ENCODE results near the gene SOS2. TPM values are rescaled to one million over a fixed set of nuclear protein-coding genes. Genes with fewer than 3 reads are reported as not detected.
"Not testable (repeated sequence)": the region's sequence is repeated elsewhere in the genome, so short reads cannot be mapped to it uniquely, and the experiment has no call there.

The SOS2 gene
- total RNA-seq, 2 donors from 2014 or later, result 23.7 to 31.0 TPM

DNA sequence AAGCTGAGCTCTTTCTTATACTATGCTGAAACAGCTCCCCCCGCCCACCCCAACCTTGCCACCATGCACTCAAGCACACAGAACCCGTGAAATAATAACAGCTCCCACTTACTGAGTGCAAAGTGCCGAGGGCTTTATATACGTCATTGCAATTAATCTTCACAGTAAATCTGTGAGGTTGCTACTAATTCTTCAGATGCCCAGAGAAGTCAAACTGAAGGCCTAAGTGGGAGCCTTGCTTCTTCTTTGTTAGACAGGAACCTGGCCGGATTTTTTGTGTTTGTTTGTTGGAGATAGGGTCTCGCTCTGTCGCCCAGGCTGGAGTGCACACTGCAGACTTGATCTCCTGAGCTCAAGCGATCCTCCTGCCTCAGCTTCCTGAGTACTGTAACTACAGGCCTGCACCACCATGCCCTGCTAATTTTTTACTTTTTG, 149.1 kb downstream of the SOS2 start:
- Histone ChIP-seq H3K4me1 (no peaks in the 10 kb centered on the region), H3K27me3 (no peaks in the 10 kb centered on the region), H3K27ac (no peak overlapping the region), H3K4me3 (no peak overlapping the region), H3K36me3 (no peaks in the 10 kb centered on the region), H3K9me3 (no peaks in the 10 kb centered on the region)
- TF ChIP-seq, protein P1, sequence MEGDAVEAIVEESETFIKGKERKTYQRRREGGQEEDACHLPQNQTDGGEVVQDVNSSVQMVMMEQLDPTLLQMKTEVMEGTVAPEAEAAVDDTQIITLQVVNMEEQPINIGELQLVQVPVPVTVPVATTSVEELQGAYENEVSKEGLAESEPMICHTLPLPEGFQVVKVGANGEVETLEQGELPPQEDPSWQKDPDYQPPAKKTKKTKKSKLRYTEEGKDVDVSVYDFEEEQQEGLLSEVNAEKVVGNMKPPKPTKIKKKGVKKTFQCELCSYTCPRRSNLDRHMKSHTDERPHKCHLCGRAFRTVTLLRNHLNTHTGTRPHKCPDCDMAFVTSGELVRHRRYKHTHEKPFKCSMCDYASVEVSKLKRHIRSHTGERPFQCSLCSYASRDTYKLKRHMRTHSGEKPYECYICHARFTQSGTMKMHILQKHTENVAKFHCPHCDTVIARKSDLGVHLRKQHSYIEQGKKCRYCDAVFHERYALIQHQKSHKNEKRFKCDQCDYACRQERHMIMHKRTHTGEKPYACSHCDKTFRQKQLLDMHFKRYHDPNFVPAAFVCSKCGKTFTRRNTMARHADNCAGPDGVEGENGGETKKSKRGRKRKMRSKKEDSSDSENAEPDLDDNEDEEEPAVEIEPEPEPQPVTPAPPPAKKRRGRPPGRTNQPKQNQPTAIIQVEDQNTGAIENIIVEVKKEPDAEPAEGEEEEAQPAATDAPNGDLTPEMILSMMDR (IDR thresholded peaks at IDR 0.05), result no peak
- no peak for DNase-seq (ENCODE audit: low spot score)

DNA sequence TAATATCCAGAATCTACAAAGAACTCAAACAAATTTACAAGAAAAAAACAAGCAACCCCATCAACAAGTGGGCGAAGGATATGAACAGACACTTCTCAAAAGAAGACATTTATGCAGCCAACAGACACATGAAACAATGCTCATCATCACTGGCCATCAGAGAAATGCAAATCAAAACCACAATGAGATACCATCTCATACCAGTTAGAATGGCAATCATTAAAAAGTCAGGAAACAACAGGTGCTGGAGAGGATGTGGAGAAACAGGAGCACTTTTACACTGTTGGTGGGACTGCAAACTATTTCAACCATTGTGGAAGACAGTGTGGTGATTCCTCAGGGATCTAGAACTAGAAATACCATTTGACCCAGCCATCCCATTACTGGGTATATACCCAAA, 152.3 kb downstream of the SOS2 start:
- H3K27me3 ChIP-seq; H3K36me3 ChIP-seq; H3K9me3 ChIP-seq; H3K4me1 ChIP-seq; DNase-seq (ENCODE audit: low spot score); H3K27ac ChIP-seq; H3K4me3 ChIP-seq: not testable (repeated sequence)

DNA sequence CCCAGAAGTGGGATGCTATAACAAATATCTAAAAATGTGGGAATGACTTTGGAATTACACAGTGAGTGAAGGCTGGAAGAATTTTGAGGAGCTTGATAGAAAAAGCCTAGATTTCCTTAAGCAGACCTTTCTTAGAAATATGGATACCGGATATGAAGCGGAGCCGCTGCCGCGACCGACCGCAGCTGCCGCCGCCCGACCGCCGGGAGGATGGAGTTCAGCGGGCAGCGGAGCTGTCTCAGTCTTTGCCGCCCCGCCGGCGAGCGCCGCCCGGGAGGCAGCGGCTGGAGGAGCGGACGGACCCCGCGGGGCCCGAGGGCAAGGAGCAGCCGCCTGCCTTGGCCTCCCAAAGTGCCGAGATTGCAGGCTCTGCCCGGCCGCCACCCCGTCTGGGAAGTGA, 157.7 kb downstream of the SOS2 start:
- not testable (repeated sequence) for H3K9me3 ChIP-seq; H3K36me3 ChIP-seq; H3K27ac ChIP-seq; DNase-seq (ENCODE audit: low spot score); H3K27me3 ChIP-seq; H3K4me1 ChIP-seq; H3K4me3 ChIP-seq

DNA sequence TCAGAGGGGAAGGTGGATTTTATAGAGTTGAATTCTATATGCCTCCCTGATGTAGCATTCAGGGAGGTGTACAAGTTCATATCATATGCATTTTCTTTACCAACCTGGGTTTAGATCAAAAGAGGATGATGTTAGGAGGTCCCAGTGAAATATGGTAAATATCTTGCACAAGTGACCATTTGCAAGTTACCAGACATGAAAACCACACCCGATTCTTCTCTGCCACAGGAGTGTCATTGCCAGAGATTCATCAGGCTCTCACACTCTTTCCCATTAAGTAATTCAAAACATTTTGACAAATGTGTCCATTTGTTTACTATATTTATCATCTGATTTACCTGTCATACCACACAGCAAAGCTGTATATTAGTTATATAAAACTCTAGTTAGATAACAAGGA, 159.0 kb downstream of the SOS2 start:
- no peak overlapping the region for H3K27ac ChIP-seq
- H3K36me3 ChIP-seq, result no peaks in the 10 kb centered on the region
- DNase-seq (ENCODE audit: low spot score), result no peak
- H3K4me3 ChIP-seq, result no peak overlapping the region
- no peaks in the 10 kb centered on the region for H3K4me1 ChIP-seq
- TF ChIP-seq, protein P1 (IDR thresholded peaks at IDR 0.05), result no peak
- H3K27me3 ChIP-seq, result no peaks in the 10 kb centered on the region
- no peaks in the 10 kb centered on the region for H3K9me3 ChIP-seq

DNA sequence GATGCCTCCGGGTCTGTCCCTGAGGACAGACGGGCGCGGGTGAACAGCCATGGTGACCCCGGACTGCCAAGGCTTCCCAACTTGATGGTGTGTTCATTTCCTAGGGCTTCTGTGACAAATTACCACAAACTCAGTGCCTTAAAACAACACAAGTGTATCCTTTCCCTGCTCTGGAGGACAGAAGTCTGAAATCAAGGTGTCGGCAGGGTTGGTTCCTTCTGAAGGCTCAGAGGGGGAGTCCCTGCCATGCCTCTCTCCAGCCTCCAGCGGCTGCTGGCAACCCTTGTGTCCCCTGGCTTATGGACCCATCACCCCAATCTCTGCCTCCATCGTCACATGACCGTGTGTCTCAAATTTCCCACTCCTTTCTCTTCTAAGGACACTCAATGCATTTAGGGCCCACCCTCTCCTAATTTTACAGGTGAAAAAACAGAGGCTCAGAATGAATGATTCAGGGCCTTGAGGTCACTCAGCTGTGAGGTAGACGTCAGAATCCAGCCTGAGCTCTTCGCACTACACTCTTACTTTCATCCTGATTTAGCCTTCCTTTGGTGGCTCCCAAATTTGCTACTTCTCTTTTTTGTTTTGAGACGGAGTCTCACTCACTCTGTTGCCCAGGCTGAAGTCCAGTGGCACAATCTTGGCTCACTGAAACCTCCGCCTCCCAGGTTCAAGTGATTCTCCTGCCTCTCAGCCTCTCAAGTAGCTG, 160.4 kb downstream of the SOS2 start:
- no peaks in the 10 kb centered on the region for H3K4me1 ChIP-seq
- no peak overlapping the region for H3K4me3 ChIP-seq
- no peaks in the 10 kb centered on the region for H3K36me3 ChIP-seq
- H3K27me3 ChIP-seq, result no peaks in the 10 kb centered on the region
- no peak overlapping the region for H3K27ac ChIP-seq
- H3K9me3 ChIP-seq, result no peaks in the 10 kb centered on the region
- TF ChIP-seq, protein P1 (IDR thresholded peaks at IDR 0.05), result no peak
- no peak for DNase-seq (ENCODE audit: low spot score)

DNA sequence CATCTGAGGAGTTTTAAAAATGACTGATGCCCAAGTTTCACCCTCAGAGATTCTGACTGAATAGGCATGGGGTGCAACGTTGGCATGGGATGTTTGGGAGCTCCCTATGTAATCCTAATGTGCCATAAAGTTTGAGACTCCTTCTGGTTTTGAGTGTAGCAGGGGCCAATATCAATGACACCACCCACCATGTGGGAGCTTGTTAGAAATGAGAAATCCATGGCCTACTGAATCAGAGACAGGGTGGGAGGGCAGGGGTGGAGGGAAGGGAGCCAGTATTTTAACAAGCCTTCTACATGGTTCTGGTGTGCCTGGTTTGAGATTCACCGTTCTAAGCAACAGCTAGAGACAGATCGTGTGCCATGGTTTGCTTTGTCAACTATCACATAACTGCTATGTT, 161.1 kb downstream of the SOS2 start:
- H3K4me3 ChIP-seq, result no peak overlapping the region
- DNase-seq (ENCODE audit: low spot score), result no peak

More for the DNA sequence above, 161.1 kb downstream of the SOS2 start:
- Histone ChIP-seq H3K9me3 (no peaks in the 10 kb centered on the region), H3K27me3 (no peaks in the 10 kb centered on the region), H3K36me3 (no peaks in the 10 kb centered on the region), H3K4me1 (no peaks in the 10 kb centered on the region), H3K27ac (no peak overlapping the region)
- TF ChIP-seq, protein P1 (IDR thresholded peaks at IDR 0.05), result no peak
